ENCODE data around the gene PPP1CC.
"Not testable (repeated sequence)": the region's sequence is repeated elsewhere in the genome, so short reads cannot be mapped to it uniquely, and the experiment has no call there.

PPP1CC gene

DNA sequence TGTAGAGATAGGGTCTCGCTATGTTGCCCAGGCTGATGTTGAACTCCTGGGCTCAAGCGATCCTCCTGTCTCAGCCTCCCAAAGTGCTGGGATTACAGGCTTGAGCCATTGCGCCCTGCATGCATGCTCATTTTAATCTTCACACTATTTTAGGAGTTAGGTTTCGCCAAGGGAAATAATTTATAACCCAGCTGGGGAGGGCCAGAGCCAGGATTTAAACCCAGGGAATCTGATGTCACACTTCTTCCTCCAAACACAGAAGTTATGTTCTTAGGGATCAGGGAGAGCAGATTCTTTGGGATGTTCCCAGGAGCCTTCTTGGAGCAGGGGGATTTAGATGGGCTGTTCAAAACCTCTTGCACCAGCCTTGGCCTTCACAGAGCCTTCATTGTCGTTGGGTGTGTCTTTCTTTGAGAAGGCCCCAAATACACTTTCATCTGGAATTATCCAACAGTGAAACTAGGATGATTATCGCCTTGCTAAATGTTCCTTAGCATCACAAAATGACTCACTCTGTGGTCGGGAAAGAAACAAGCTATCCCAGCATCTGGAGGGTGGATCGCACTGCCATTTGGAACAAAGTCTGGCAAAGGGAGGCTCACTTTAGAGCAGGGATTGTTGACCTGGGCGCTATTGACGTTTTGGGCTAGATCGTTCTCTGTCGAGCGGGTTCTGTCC, 8.2 kb upstream of the PPP1CC start:
- DNase-seq = no peak

DNA sequence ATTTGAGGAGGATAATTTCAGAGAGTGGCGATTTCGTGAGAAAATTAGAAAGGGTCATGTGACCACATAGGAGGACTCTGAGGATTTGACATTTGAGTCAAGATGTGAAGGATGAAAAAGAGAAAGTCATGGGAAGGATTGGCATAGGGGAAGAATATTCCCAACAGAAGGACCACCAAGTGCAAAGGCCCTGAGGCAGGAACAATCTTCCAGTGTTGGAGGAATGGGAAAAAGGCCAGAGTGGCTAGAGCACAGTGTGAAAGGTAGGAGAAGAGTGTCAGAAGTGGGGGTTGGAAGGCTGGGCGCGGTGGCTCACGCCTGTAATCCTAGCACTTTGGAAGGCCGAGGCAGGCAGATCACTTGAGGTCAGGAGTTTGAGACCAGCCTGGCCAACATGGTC, 3.9 kb upstream of the PPP1CC start:
- DNase-seq = no peak

DNA sequence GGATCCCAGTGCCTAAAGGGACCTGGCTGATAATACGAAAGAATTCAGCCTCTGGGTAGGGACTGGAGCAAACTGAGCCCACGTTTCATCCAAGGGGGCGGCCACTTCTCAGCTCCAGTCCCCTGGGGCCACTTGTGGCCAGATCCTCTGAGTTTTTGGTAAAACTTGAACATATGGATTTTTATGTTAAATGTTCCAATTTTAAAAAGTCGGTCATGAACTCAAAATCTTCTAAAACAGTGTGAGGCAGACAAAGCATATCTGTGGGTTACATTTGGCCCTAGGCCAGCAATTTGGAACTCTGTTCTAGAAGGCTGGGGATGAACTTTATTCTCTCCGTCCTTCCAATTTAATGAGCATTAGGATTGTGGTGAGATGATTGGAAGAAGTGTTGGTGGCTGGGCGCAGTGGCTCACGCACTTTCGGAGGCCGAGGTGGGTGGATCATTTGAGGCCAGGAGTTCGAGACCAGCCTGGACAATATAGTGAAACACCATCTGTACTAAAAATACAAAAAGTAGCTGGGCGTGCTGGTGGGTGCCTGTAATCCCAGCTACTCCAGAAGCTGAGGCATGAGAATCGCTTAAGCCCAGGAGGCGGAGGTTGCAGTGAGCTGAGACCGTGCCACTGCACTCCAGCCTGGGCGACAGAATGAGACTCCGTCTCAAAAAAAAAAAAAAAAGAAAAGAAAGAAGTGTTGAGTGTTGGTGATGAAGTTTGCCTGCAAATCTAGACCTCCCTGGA, 3.0 kb upstream of the PPP1CC start:
- peak; percentile 74 for DNase-seq

DNA sequence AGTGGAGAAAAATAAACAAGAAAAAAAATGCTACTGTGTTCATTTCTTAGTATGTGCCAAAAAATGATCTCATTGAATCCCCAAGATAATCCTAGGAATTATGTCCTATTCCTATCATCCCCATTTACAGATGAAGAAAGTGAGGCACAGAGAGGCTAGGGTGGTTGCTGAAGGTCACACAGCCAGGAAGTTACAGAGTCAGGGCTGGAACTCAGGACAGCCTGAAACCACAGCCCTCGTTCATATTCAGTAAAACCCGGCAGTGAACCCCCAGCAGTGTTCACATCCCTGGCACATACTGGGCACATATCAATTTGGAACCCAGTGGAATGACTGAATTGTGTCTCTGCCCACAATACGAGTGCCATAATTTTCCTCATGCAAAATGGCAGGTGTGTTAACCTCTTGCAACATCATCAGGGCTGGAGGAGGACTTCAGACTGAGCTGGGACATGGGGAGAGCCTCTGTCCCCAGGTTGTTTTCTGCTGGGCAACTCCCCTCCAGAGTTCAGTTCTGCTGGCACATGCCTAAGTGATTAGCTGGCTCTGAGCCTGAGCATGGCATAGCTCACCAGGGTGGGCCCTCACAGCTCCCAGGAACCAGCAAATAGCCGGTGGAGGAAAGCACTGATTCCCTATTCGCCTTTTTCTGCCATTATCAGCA, 2.0 kb upstream of the PPP1CC start:
- DNase-seq = no peak

DNA sequence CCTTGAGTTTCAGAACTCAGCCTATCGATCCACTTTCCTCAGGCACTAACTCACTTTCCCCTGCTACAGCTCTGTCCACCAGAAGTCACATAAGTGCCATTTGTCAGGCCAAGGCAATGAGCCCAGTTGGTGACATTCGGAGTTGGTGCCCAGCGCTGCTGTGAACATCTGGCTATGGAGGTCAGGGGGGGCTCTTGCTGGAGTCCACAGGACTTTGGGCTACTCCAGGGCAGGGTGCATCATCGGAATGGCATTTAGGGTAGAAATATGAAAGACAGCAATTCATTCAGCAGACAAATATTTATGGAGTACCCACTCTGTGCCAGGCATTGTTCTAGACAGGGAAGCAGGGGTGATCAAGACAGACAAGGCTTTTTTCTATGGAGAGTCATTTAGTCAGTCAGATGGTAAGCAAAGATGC, 1.5 kb upstream of the PPP1CC start:
- DNase-seq = peak; percentile 44

DNA sequence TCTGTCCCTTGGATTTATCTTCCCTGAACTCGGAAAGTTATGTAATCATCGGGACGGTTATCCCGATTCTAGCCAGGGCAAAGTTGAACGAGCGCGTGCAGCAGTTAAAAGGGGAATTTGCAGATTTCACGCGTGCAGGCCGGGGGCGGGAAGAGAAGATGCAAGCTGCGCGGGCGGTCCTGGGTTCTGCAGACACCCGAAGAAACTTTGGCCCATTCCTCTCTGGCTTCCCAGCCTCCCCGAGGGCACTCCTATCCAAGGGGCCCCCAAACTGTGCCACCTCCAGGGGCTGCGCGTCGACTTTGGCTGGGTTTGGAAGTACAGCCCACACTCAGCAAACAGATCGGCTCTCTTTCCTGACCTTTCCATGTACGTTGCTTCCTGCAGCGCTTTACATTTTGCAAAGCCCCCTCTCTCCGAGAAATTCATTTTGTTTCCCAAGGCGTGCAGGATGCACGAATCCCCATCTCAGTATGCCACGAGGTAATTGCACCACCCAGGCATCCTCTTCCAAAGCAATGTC, 941 bp upstream of the PPP1CC start:
- peak; percentile 54 for DNase-seq

DNA sequence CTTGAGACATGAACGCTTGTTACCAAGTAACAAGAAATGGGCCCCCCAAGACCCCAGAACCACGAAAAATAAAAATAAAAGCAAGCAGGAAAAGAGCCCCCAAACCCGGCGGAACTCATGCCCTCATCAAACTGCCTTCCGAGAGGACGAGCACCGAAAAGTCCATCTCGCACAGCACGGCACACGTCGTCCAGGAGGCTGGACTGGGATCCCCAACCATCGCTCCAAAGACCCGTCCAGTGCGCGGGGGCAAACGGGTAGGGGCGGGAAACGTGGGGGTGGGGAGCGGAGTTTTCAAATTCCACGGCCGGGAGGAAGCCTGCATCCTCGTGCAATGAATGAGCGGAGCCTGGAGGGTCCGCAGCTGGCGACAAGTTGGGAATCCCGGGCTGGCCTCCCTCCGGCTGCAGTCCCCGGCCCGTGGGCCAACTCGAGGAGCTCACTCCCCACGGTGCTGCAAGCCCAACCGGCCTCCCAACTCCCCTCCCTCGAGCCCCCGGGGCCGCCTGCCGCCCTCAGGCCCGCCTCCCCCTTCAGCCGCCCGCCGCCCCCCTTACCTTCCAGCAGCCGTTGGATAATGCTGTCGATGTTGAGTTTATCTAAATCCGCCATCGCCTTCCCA, 484 bp downstream of the PPP1CC start:
- no peak for DNase-seq

DNA sequence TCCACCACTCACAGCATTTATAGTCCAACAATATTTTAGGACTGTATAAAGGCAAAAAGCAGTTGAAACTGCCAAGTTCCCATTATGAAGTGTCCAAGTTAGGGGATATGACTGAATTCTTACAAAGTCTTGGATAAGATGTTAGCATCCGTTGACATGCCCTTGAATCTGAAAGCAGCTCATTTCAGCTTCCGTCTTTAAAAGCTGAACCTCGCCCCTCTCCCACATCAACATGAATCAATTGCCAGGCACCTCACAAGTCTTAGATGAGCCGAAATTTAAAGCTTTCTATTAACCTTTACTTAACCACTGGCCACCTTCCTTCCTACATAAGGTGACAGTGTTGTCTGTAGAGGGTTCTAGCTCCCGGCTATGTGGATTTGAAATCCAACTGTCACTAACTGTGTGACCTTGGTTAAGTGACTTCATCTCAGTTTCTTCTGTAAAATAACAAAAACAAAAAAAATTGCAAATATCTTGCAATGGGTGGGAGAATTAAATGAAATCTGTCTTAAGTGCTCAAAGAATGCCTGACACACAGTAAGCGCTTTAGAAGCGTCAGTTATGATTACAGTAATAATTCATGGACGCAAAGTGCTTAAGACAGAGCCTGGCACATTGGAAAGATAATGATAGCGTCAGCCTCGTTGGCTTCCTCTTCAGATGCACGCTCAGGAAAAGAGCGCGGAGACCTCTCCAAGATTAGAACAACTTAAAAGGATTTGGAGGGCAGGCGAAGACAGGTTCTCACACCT, 1.2 kb downstream of the PPP1CC start:
- DNase-seq = no peak

DNA sequence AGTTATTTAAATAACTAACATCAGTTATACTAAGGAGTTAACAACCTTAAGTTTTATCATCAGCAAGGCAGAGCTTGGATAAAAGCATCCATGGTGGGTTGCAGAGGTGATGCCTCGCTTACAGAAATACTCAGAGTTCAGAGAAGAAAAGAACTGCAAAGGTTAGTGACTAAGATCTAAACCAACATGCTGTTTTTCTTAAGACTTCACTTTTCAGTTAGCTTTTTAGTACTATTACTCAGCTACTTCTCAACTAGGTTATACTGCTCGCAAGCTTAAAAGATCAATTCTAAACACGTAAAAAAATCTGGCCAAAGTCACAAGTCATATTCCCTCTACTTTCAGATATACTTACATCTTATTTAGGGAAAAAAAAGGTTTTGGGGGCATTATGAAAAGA, 2.8 kb downstream of the PPP1CC start:
- no peak for DNase-seq

DNA sequence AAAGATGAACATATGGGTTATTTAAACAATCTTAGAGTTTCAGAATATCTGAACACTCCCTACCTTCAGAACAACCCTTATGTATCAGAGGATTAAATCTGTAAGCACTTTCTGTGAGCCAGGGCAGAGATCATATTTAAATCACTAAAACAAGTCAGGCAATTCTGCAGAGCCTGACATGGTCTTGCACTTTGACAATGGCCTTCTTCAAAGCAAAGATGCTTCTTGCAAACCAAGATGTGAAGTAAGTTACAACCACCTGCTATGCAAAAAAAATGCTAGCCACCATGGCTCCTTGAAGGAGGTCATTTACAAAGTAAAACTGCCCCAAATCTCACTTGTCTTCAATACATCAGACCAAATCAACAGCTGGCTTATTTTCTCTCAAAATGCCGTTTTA, 3.2 kb downstream of the PPP1CC start:
- no peak for DNase-seq

DNA sequence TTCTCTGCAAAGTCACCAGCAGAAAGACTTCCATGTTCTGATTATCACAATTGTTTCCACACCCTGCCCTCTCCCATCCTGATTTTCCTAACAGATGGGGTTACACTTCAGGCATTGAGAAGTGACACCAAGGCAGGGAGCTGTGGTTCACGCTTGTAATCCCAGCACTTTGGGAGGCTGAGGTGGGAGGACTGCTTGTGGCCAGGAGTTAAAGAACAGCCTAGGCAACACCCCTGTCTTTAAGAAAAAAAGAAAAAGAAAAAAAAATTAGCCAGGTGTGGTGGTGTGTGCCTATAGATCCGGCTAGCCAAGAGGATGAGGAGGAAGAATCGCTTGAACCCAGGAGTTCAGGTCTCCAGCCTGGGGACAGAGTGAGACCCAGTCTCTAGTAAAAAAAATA, 5.2 kb downstream of the PPP1CC start:
- DNase-seq = no peak

DNA sequence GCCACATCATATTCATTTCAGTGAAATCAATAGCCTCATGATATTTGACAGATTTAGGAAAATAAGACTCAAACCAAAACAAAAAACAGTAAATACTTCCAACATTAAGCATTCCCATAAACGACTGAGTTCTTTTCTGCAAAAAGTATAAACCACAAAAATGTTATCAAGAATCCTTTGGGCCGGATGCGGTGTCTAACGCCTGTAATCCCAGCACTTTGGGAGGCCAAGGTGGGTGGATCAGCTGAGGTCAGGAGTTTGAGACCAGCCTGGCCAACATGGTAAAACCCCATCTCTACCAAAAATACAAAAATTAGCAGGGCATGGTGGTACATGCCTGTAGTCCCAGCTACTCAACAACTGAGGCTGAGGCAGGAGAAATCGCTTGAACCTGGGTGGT, 5.7 kb downstream of the PPP1CC start:
- DNase-seq = not testable (repeated sequence)

DNA sequence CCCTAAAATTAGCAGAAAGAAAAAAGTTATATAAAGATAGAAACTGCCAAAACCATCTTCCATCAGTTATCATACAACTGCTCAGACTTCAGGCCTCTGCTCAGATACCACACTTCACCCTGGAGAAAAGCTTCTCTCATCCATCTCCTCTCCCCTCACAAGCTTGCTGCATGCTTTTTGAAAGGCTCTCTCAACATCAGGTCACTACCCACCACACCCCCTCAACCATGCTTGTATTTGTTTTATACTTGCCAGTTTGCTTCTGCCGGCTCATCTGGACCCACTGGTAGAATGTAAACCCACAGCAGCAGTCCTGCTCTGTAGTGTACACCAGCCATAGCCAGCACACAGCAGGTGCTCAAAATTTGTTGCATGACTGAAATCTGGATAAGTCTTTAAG, 8.8 kb downstream of the PPP1CC start:
- no peak for DNase-seq

DNA sequence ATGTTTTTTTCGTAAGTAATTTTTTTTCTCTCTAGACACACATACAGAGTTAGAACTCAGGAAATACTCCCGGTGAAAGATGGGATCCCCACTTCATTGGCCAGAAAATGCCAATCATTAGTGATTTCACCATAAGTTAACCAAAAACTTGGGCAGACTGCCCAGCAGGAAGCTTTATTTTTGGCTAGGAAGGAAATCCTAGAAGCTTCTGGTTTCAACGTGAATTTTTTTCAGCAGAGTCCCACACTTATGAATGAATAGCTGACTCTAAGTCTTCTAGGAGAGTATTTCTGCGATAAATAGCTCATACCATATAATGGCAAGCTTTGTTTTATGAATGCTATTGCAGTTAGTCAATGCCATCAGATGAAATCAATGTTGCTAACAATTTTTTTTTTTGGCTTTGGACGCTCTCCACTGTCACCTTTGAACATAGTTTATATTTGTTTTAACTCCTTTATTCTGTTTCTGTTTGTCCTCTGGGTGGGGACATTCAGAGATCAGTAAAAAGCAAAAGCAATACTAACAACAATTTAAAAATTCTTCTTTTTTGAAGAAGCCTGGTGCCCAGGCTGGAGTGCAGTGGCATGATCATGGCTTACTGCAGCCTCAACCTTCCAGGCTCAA, 9.5 kb downstream of the PPP1CC start:
- DNase-seq = no peak

DNA sequence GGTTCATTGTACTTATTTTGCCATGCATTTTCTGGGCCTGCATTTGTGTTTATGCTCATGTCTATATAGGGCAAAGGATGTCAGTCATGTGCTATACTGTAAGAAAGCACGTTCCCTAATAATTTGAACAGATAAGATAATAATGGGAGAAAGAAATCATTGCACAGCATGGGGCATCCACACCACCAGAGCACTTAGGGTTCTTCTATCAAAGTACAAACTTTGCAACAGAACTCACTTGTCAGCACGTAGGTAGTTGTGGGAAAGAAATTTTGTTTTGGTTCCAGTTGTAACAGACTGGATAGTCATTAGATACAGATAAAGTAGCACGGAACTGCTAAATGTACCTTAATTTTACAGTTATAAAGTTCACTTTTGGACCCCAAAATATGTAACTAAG, 10.1 kb downstream of the PPP1CC start:
- DNase-seq = no peak

DNA sequence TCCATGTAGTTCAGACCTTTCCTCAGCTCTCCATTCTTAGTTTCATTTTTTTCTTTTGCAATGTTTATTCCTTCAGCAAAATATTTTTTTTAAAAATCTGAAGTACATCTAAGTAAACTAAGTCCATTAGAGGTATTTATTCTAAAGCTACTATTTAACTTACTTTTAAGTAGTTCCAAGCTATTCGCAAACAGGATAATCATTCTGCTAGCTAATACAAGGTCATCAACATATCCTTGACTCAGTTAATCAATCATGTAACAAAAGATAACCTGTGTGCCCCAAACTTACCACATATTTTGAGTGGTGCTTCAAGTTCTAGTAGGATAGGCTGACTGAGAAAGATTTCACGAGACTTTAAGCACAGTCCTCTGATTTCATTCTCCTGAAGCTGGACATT, 11.2 kb downstream of the PPP1CC start:
- DNase-seq = no peak

DNA sequence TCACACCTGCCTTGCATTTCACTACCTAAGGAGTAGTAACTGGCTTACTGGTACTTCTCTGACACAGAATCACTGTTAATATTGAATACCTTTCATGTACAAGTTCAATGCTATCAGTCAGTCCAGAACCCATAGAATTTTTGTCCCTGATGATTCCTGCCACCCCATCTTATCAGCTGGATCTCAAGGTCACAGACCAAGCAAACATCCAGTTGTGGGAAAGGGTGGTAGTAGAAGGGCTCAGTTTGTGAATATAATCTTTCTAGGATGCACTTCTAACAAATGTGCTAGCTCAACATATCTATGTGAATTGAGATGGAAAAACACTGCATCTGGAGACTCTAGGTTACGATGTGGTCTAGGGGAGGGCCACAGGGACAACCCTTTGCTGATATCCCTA, 14.1 kb downstream of the PPP1CC start:
- no peak for DNase-seq

DNA sequence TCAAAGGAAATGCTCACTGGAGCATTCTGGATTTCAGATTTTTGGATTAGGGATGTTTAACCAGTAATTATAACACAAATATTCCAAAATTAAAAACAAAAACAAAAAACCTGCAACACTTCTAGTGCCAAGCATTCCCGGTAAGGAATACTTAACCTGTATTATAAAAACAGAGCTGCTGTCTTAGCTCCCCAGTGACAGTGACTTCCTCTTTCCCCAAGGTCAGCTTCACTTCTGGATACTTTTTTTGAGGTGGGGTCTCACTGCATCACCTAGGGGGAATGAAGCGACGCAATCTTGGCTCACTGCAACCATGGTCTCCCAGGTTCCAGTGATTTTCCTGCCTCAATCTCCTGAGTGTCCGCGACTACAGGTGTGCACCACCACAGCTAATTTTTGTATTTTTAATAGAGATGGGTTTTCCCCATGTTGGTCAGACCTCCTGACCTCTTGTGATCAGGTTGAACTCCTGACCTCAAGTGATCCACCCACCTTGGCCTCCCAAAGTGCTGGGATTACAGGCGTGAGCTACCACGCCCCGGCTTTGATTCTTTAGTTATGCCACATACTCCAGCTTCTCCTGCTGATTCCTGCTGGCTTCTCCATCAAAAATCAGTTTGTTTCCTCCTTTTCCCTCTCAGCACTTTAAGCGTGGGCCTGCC, 15.9 kb downstream of the PPP1CC start:
- DNase-seq = no peak

DNA sequence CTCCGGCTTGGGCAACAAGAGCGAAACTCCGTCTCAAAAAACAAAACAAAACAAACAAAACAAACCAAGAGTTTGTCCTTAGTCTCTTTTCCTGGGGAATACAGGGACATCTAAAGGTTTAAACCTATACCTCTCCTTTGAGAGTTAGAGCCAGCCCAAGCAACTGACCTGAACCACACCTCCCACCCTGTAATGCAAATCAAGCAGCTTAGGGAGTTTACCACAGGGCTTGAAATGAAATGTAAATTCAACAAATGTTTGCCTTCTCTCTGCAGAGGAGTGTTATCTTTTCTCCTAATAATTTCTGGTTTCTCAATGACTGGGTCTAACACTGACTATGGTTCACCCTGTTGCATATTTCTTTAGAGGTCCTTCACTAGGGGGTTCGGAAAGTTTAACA, 16.7 kb downstream of the PPP1CC start:
- no peak for DNase-seq

DNA sequence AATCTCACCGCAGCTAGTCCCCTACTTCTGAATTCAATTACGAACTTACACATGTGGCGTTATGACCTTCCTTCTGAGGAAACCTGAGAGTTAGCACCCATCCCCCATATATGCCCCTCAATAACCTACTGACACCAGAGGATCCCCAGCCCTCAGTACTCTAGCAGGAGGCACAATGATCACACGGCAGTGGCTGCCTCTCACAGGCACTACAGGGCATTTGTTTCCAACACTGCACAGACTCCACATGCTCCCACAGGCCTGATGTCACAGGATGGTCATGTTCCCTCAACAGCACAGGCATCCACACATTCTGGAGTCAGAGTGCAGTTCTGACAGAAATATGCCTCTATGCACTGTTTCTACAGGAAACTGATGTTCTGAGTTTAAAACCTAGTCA, 17.4 kb downstream of the PPP1CC start:
- no peak for DNase-seq

DNA sequence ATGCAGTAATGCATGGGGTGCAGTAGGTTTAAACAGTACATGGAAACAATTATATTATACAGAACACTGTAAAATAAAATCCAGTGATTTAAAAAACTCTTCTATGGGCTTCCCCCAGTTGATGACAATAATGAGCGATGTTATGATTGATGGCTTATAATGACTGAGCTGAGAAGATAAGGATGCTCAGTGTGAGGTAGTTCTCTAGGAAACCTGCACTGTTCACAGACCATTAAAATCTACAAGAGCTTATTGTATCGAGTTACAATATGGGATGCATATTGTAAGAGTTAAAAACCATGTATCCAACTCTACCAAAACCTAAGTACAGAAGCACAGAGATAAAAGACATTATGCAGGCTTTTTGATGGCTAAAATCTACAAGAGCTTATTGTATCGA, 19.8 kb downstream of the PPP1CC start:
- not testable (repeated sequence) for DNase-seq

DNA sequence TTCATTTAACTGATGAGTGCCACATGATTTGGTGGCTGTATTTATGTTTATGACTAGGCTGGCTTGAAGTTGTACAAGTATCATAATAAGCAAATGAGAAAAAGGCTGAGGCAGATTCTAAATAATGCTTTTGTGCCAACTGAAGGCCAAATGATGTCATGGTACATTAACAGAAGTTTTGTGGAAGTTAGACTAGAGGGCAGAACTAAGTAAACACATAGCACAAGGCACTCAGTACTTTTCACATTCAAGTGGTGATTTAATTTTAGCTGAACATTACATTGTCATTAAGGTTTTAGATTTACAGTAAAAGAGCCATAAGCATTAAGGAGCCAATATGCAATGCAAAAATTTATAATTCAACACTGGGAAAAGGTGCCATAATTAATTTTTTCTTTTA, 21.1 kb downstream of the PPP1CC start:
- DNase-seq = no peak

All from left hindlimb (tissue), 1 donor.